Adrenal gland (tissue), 12 donors: ENCODE results near the gene YBX1. TPM values are rescaled to one million over a fixed set of nuclear protein-coding genes. Genes with fewer than 3 reads are reported as not detected.

ENCODE experiments used
- DNase-seq, 7 donors: peaks; one replicate each; pipeline ENCODE4 v3.0.0-alpha.2; 2019 to 2020
- H3K27ac ChIP-seq, 5 donors: fragments of 200-600 bp; sonication (generic) in 4 of 5; 1 replicate in 3 of 5; 2 replicates in 2 of 5; pipeline versions ENCODE4 v1.5.1 to v1.8.0; 2016 to 2020; ENCODE audit warnings: mild to moderate bottlenecking in 1 of 5
- H3K27me3 ChIP-seq: fragments of 200-600 bp; 2 replicates; pipeline ENCODE4 v1.8.0; 2021
- H3K36me3 ChIP-seq, 2 donors: fragments of 200-600 bp; replicated peaks in 1 of 2; 1 replicate in 1 of 2; 2 replicates in 1 of 2; pipeline versions ENCODE4 v1.5.1 to v1.8.0; 2018 to 2022
- H3K4me1 ChIP-seq, 2 donors: fragments of 200-600 bp; replicated peaks in 1 of 2; 1 replicate in 1 of 2; 2 replicates in 1 of 2; pipeline versions ENCODE4 v1.5.1 to v1.8.0; 2018 to 2021
- H3K4me3 ChIP-seq, 4 donors: fragments of 200-600 bp; sonication (generic) in 3 of 4; one replicate each; pipeline ENCODE4 v1.5.1; 2016 to 2018
- H3K9me3 ChIP-seq, 3 donors: fragments of 200-600 bp; sonication (generic) in 1 of 3; replicated peaks in 1 of 3; 1 replicate in 2 of 3; 2 replicates in 1 of 3; pipeline versions ENCODE4 v1.5.1 to v1.8.0; 2016 to 2021
- POLR2A ChIP-seq, 2 donors: fragments of 450-650 bp; IDR thresholded peaks; one replicate each; pipeline ENCODE4 v1.6.1; 2017; ENCODE audit warnings: antibody characterized with exemption in 2 of 2, mild to moderate bottlenecking in 2 of 2, moderate library complexity in 1 of 2
- WGBS, 4 donors: extraction: QIAGEN DNeasy Blood & Tissue Kit in 2 of 4; methylation state at CpG; one replicate each; pipeline versions ENCODE4 v1.1.5 to v1.1.7; 2013 to 2017; 5-methylcytosine and 5-hydroxymethylcytosine counted together
- intact Hi-C, 2 donors: fragments of 100-400 bp; cut with DNase I; formaldehyde crosslinking; loops; one replicate each; pipeline versions ENCODE4 v1.14.1 to v1.15.0; 2022 to 2023
- polyA plus RNA-seq, 3 donors: library from polyadenylated mRNA; stranded (reverse); fragments of 200-250 nt in 2 of 3; fragments of 350-450 nt in 1 of 3; fragmentation: Illumina TruSeq in 1 of 3; extraction: RNeasy Lipid Tissue Mini Kit (QIAGEN cat#74804) in 1 of 3; gene quantifications; one replicate each; pipeline ENCODE4 v1.2.3, GENCODE V29; 2013 to 2014
- total RNA-seq, 9 donors: library from RNA; depleted of rRNA in 4 of 9; stranded (reverse); fragments of >200 nt in 4 of 9; fragments of 120-200 nt in 1 of 9; fragmentation: NEBNext Ultra II Directional in 1 of 9; extraction: Animal tissue kit (Norgen Biotek cat#: 25700) in 1 of 9; gene quantifications; one replicate each; pipeline versions ENCODE4 v1.1.0 to v1.2.4, GENCODE V29; 2013 to 2023
- TF ChIP-seq, protein P1 (sequence below), 6 experiments: fragments of 450-650 bp in 4 of 6; fragments of 200-600 bp in 2 of 6; sonication (generic) in 1 of 6; IDR thresholded peaks; 1 replicate in 5 of 6; 2 replicates in 1 of 6; pipeline versions ENCODE4 v1.5.1 to v1.8.0; 2016 to 2021; ENCODE audit warnings: antibody characterized with exemption in 6 of 6, mild to moderate bottlenecking in 2 of 6, moderate library complexity in 1 of 6
- donor health status: healthy with polysubstance abuse.
- donor health status: Bipolar disorder and iron deficiency.
- donor health status: DM: yes; HTN: yes; CAD: no.
- donor health status: DM: no; HTN: no; CAD: no.
- donor health status: DM: no; HTN: no; CAD: no.
- donor health status: DM: yes; HTN: yes; CAD: no.

Gene YBX1
- total and polyA plus RNA-seq, 12 donors = 281 to 995 (median 338) TPM

GRCh38 chr1:42686418-42686817 is 4.2 kb downstream of the YBX1 start:
- Histone ChIP-seq H3K27me3 (no peaks in the 10 kb centered on the region), H3K36me3 (no peaks in the 10 kb centered on the region), H3K9me3 (no peaks in the 10 kb centered on the region), H3K27ac (no peak overlapping the region), H3K4me1 (peaks cover 15 to 78% of the 10 kb centered on the region in 2 donors), H3K4me3 (no peak overlapping the region)
- intact Hi-C loops = no loop called here
- no peak for DNase-seq
- TF ChIP-seq POLR2A (IDR thresholded peaks at IDR 0.05) = no peak
- TF ChIP-seq, protein P1, sequence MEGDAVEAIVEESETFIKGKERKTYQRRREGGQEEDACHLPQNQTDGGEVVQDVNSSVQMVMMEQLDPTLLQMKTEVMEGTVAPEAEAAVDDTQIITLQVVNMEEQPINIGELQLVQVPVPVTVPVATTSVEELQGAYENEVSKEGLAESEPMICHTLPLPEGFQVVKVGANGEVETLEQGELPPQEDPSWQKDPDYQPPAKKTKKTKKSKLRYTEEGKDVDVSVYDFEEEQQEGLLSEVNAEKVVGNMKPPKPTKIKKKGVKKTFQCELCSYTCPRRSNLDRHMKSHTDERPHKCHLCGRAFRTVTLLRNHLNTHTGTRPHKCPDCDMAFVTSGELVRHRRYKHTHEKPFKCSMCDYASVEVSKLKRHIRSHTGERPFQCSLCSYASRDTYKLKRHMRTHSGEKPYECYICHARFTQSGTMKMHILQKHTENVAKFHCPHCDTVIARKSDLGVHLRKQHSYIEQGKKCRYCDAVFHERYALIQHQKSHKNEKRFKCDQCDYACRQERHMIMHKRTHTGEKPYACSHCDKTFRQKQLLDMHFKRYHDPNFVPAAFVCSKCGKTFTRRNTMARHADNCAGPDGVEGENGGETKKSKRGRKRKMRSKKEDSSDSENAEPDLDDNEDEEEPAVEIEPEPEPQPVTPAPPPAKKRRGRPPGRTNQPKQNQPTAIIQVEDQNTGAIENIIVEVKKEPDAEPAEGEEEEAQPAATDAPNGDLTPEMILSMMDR (IDR thresholded peaks at IDR 0.05) = no peak
- 85 to 92% (median 89%) methylated on average over 4 of the region's 4 CpGs for WGBS, 4 donors

DNA sequence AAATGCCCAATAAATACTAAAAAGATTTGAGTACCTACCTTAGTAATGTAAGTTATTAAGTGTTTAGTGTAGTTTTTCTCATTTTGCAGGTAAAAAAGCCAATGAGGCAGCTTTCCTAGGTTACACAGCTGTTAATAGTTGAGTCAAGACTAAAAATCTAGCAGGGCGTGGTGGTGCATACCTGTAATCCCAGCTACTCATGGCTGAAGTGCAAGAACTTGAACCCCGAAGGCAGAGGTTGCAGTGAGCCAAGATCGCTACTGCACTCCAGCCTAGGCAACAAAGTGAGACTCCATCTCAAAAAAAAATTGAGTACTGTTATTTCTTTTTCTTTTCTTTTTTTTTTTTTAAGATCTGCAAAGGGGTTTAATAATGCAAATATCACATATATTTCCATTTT is 7.7 kb downstream of the YBX1 start:
- DNase-seq = no peak
- Histone ChIP-seq H3K4me3 (no peak overlapping the region), H3K4me1 (peaks cover 5 to 74% of the 10 kb centered on the region in 2 donors), H3K27me3 (no peaks in the 10 kb centered on the region), H3K36me3 (no peaks in the 10 kb centered on the region), H3K27ac (no peak overlapping the region), H3K9me3 (no peaks in the 10 kb centered on the region)
- intact Hi-C loops = no loop called here
- TF ChIP-seq, protein P1 (IDR thresholded peaks at IDR 0.05) = no peak
- TF ChIP-seq POLR2A (IDR thresholded peaks at IDR 0.05) = no peak
- 94 to 96% (median 94%) methylated on average over 3 of the region's 3 CpGs for WGBS, 4 donors

DNA sequence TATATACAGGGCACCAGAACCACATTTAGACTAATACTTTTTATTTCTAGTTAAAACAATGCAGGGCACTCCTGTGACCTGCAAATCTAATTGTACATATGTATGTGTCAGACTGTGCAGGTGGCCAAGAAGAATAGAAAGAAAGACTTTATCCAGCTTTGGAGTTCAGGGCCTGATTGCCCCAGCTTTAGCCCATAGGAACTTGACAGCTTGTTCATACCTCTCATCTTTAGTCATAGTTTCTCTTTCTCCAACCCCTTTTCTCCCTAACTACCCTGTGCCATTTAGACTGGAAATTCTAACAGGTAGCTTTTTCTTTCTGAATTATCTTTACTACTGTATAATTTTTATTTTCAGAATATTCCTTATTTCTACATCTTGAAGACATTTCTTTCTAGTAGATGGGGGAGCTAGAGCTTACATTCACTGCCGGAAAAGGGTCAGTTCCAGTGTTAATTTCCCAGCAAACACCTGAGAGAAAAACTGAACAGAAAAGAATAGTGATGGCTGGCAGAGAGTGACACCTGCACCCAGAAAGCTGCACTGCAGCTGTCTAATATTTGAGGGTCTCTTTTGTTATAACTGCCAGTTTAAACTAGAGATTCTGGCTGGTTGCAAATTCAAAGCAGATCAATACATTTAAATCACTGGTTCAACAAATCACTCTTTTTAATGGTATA is 8.4 kb downstream of the YBX1 start:
- 84 to 100% (median 93%) methylated on average over 1 of the region's 1 CpG for WGBS, 4 donors
- H3K4me1 ChIP-seq = peaks cover 5 to 67% of the 10 kb centered on the region in 2 donors
- H3K4me3 ChIP-seq = no peak overlapping the region

DNA sequence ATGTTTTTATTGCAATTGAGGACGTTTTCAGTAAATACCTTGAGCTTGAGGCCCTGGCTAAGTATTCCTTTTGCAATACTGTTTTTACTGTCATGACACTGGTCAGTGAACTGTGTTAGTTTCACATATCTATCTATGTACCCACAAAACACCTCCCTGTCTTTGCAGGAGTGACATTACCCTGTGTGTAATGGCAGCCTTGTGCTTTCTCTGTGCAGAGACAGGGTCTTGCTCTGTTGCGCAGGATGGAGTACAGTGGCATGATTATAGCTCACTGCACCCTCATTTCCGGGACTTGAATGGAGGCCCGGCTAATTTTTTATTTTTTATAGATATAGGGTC is 8.9 kb downstream of the YBX1 start:
- H3K27me3 ChIP-seq = no peaks in the 10 kb centered on the region
- no peak for DNase-seq
- peaks cover 5 to 62% of the 10 kb centered on the region in 2 donors for H3K4me1 ChIP-seq
- H3K36me3 ChIP-seq = peaks cover 0 to under 1% of the 10 kb centered on the region in 2 donors
- no peak overlapping the region for H3K27ac ChIP-seq
- intact Hi-C loops = no loop called here
- no peak overlapping the region for H3K4me3 ChIP-seq
- WGBS, 4 donors = 64 to 76% (median 74%) methylated on average over 4 of the region's 4 CpGs
- no peaks in the 10 kb centered on the region for H3K9me3 ChIP-seq
- no peak for TF ChIP-seq POLR2A (IDR thresholded peaks at IDR 0.05)
- TF ChIP-seq, protein P1 (IDR thresholded peaks at IDR 0.05) = no peak

More for the DNA sequence above, 8.4 kb downstream of the YBX1 start:
- Histone ChIP-seq H3K36me3 (no peaks in the 10 kb centered on the region), H3K9me3 (no peaks in the 10 kb centered on the region), H3K27me3 (no peaks in the 10 kb centered on the region), H3K27ac (no peak overlapping the region)
- intact Hi-C loops = no loop called here
- TF ChIP-seq POLR2A (IDR thresholded peaks at IDR 0.05) = no peak
- TF ChIP-seq, protein P1 (IDR thresholded peaks at IDR 0.05) = no peak
- no peak for DNase-seq
